Muscle of back (tissue), 11 donors: ENCODE data around the gene PIGL. TPM values are rescaled to one million over a fixed set of nuclear protein-coding genes. Genes with fewer than 3 reads are reported as not detected.
"Not testable (repeated sequence)": the region's sequence is repeated elsewhere in the genome, so short reads cannot be mapped to it uniquely, and the experiment has no call there.

ENCODE experiments used
- DNase-seq, 3 donors: peaks; one replicate each; pipeline versions ENCODE4 v3.0.0 to v3.0.0-alpha.2; 2013
- polyA plus RNA-seq, 10 donors: library from polyadenylated mRNA; unstranded; fragments of 120-200 nt; gene quantifications; one replicate each; pipeline ENCODE4 v1.2.1, GENCODE V29; 2013; ENCODE audit not compliant: insufficient read length in 10 of 10

Gene PIGL
- polyA plus RNA-seq, 10 donors, result 11.4 to 28.1 (median 14.2) TPM

- DNase-seq, result peak in 1 of 3 donors; percentile 40
These were observed 87.8 kb downstream of the PIGL start for GRCh38 chr17:16304830-16305229.

GRCh38 chr17:16306211-16306610 is 89.2 kb downstream of the PIGL start:
- no peak for DNase-seq

GRCh38 chr17:16312061-16312460 is 95.1 kb downstream of the PIGL start:
- not testable (repeated sequence) for DNase-seq

- no peak for DNase-seq
These were observed 96.4 kb downstream of the PIGL start for GRCh38 chr17:16313139-16314090.

GRCh38 chr17:16314189-16314588 is 97.2 kb downstream of the PIGL start:
- DNase-seq, result no peak

- DNase-seq, result no peak
These were observed 97.8 kb downstream of the PIGL start for GRCh38 chr17:16314859-16315258.

GRCh38 chr17:16319969-16320368 is 103.0 kb downstream of the PIGL start:
- no peak for DNase-seq

GRCh38 chr17:16322636-16323035 is 105.6 kb downstream of the PIGL start:
- DNase-seq, result peak in 1 of 3 donors; percentile 40

GRCh38 chr17:16325964-16326363 is 109.0 kb downstream of the PIGL start:
- no peak for DNase-seq

GRCh38 chr17:16327018-16327417 is 110.0 kb downstream of the PIGL start:
- DNase-seq, result no peak

GRCh38 chr17:16328997-16329396 is 112.0 kb downstream of the PIGL start:
- peak in 1 of 3 donors; percentile 32 for DNase-seq

- peak in 2 of 3 donors; percentile 36 to 56 for DNase-seq
These were observed 112.7 kb downstream of the PIGL start for GRCh38 chr17:16329519-16330271.

- DNase-seq, result no peak
These were observed 121.4 kb downstream of the PIGL start for GRCh38 chr17:16338391-16338790.

- no peak for DNase-seq
These were observed 122.4 kb downstream of the PIGL start for GRCh38 chr17:16339402-16339801.

- no peak for DNase-seq
These were observed 122.9 kb downstream of the PIGL start for GRCh38 chr17:16339959-16340358.

GRCh38 chr17:16342979-16343378 is 126.0 kb downstream of the PIGL start:
- DNase-seq, result no peak

GRCh38 chr17:16343569-16343968 is 126.6 kb downstream of the PIGL start:
- no peak for DNase-seq

- DNase-seq, result no peak
These were observed 128.6 kb downstream of the PIGL start for GRCh38 chr17:16345565-16345964.

GRCh38 chr17:16346721-16347271 is 129.8 kb downstream of the PIGL start:
- DNase-seq, result no peak

GRCh38 chr17:16348586-16348985 is 131.6 kb downstream of the PIGL start:
- DNase-seq, result no peak

- DNase-seq, result no peak
These were observed 132.4 kb downstream of the PIGL start for GRCh38 chr17:16349431-16349830.

GRCh38 chr17:16351831-16352230 is 134.8 kb downstream of the PIGL start:
- peak in 1 of 3 donors; percentile 16 for DNase-seq
